ENCODE data around the gene VCPKMT. TPM values are rescaled to one million over a fixed set of nuclear protein-coding genes. Genes with fewer than 3 reads are reported as not detected.
A peak's percentile ranks its signal among the peaks of the same experiment; 100 is the strongest.

VCPKMT gene
- total RNA-seq, 1 donor from 2014 or later, result 5.3 TPM

DNA sequence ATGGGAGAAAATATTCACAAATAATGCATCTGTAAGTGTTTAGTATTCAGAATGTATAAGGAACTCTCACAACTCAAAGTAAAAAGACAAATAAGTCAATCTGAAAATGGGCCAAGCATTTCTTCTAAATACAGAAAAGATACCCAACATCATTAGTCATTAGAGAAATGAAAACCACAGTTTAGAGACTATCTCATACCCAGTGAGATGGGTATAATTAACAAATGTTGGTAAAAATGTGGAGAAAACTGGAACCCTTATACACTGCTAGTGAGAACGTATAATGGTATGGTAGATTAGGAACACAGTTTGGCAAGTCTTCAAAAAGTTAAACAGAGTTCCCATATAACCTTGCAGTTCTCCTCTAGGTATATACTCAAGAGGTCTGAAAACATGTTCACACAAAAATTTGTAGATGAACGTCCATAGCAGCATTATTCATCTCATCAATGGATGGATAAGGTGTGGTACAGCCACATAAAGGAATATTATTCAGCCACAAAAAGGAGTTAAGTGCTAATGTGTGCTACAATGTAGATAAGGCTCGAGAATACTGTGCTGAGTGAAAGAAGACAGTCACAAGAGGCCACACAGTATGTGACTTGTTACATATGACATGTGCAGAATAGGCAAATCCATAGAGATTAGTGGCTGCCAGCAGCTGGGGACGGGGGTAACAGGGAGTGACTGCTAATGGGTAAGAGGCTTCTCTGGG lies 5.9 kb downstream of the VCPKMT start:
- H3K27me3 ChIP-seq (ENCODE audit: control insufficient read depth, insufficient read depth, low read length), result no peaks in the 10 kb centered on the region
- FAIRE-seq, result no peak
- no peak overlapping the region for H3K4me3 ChIP-seq (ENCODE audit: low read depth, low read length)
- H3K36me3 ChIP-seq (ENCODE audit: control insufficient read depth, insufficient read depth, low read length), result peaks cover 9% of the 10 kb centered on the region
- no peak for DNase-seq (ENCODE audit: low read depth)
- TF ChIP-seq, protein P1, sequence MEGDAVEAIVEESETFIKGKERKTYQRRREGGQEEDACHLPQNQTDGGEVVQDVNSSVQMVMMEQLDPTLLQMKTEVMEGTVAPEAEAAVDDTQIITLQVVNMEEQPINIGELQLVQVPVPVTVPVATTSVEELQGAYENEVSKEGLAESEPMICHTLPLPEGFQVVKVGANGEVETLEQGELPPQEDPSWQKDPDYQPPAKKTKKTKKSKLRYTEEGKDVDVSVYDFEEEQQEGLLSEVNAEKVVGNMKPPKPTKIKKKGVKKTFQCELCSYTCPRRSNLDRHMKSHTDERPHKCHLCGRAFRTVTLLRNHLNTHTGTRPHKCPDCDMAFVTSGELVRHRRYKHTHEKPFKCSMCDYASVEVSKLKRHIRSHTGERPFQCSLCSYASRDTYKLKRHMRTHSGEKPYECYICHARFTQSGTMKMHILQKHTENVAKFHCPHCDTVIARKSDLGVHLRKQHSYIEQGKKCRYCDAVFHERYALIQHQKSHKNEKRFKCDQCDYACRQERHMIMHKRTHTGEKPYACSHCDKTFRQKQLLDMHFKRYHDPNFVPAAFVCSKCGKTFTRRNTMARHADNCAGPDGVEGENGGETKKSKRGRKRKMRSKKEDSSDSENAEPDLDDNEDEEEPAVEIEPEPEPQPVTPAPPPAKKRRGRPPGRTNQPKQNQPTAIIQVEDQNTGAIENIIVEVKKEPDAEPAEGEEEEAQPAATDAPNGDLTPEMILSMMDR (IDR thresholded peaks at IDR 0.05; ENCODE audit: insufficient read depth, low read length, severe bottlenecking), result no peak

DNA sequence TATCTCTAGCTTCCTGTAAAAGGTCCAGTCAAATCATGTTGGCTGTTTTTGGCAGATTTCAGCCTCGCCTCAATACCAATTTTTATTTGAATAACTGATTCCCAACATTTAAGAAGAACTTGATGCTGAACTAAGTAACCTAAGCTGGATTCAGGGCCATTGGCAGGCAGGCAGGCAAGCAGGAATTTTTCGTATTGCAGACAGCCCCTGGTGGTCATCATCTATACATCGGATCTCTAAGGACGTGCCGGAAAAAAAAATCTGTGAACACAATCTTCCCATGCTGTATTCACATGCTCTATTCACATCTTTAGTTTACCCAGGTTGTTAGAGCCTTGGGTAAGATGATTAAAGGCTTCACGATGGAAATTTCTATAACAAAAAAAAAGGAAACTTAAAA lies 7.0 kb downstream of the VCPKMT start:
- no peaks in the 10 kb centered on the region for H3K27me3 ChIP-seq (ENCODE audit: control insufficient read depth, insufficient read depth, low read length)
- no peak overlapping the region for H3K4me3 ChIP-seq (ENCODE audit: low read depth, low read length)
- TF ChIP-seq, protein P1 (IDR thresholded peaks at IDR 0.05; ENCODE audit: insufficient read depth, low read length, severe bottlenecking), result peak; percentile 21
- FAIRE-seq (no peak), DNase-seq (ENCODE audit: low read depth) (no peak)
- H3K36me3 ChIP-seq (ENCODE audit: control insufficient read depth, insufficient read depth, low read length), result peaks cover 6% of the 10 kb centered on the region

DNA sequence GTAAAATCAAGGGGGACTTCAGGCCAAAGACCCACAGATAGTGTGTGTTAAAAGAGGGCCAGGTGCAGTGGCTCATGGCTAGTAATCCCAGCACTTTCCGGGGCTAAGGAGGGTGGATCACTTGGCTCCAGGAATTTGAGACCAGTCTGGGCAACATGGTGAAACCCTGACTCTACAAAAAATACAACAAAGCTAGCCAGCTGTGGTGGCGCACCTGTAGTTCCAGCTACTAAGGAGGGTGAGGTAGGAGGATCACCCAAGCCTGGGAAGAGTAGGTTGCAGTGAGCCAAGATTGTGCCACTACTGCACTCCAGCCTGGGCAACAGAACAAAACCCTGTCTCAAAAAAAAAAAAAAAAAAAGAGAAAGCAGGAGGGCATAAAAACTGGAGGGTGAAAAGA lies 8.5 kb downstream of the VCPKMT start:
- Histone ChIP-seq H3K36me3 (ENCODE audit: control insufficient read depth, insufficient read depth, low read length) (peaks cover 6% of the 10 kb centered on the region), H3K4me3 (ENCODE audit: low read depth, low read length) (no peak overlapping the region), H3K27me3 (ENCODE audit: control insufficient read depth, insufficient read depth, low read length) (no peaks in the 10 kb centered on the region)
- DNase-seq (ENCODE audit: low read depth) (no peak), FAIRE-seq (no peak)
- TF ChIP-seq, protein P1 (IDR thresholded peaks at IDR 0.05; ENCODE audit: insufficient read depth, low read length, severe bottlenecking), result no peak

DNA sequence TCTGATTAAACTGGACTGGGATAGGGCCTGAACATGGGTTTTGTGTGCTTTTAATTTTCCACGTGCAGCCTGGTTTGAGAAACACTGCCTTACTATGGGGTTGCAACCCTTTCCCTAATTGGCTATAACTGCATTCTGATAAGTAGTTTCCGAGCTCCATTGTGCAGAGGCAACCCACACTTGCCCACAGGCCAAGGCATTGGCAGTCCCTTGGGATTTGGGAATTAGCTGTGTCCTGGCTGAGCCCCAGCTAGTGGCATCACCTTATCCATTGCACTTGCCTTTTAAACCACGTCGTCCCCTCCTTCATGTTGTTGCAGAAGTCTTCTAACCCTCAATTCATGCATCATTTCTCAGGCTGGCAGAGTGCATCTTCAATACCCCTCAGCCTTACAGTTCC lies 10.2 kb downstream of the VCPKMT start:
- FAIRE-seq (no peak), DNase-seq (ENCODE audit: low read depth) (no peak)
- TF ChIP-seq, protein P1 (IDR thresholded peaks at IDR 0.05; ENCODE audit: insufficient read depth, low read length, severe bottlenecking), result no peak
- H3K36me3 ChIP-seq (ENCODE audit: control insufficient read depth, insufficient read depth, low read length), result peaks cover 4% of the 10 kb centered on the region
- no peaks in the 10 kb centered on the region for H3K27me3 ChIP-seq (ENCODE audit: control insufficient read depth, insufficient read depth, low read length)
- H3K4me3 ChIP-seq (ENCODE audit: low read depth, low read length), result no peak overlapping the region

DNA sequence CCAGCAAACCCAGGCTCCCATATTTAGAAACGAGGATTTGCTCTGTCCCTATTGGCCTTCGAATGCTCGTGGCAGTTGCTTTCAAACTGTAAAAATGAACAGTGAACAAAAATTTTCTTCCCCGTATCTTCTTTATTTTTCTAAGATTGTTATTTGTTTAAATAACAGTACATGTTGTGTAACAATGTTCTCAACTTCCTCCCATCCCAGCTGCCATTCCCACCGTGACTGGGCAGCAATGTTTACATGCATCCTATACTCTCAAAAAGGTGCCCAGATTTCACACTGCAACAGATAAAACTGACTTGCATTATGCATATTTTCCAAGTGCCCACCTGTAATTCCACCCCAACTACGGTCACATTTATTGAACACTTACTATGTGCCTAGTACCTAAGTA lies 12.8 kb downstream of the VCPKMT start:
- TF ChIP-seq, protein P1 (IDR thresholded peaks at IDR 0.05; ENCODE audit: insufficient read depth, low read length, severe bottlenecking), result no peak
- no peak for FAIRE-seq
- no peak overlapping the region for H3K4me3 ChIP-seq (ENCODE audit: low read depth, low read length)
- DNase-seq (ENCODE audit: low read depth), result no peak
- no peaks in the 10 kb centered on the region for H3K36me3 ChIP-seq (ENCODE audit: control insufficient read depth, insufficient read depth, low read length)
- H3K27me3 ChIP-seq (ENCODE audit: control insufficient read depth, insufficient read depth, low read length), result no peaks in the 10 kb centered on the region

DNA sequence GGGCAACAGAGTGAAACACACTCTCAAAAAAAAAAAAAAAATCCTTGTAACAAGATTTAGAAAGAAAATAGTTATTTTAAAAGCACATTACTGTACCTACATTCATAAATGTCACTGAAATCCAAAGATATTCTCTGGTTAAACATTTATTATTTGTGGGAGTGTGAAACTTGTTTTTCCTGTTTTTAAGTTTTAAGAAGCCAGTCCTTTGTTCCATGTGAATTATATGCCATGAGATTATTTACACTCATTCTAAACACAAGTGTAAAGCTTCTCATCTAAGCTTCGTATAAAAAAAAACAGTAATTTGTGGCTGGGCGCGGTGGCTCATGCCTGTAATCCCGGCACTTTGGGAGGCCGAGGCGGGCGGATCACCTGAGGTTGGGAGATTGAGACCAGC lies 15.0 kb downstream of the VCPKMT start:
- no peaks in the 10 kb centered on the region for H3K36me3 ChIP-seq (ENCODE audit: control insufficient read depth, insufficient read depth, low read length)
- H3K27me3 ChIP-seq (ENCODE audit: control insufficient read depth, insufficient read depth, low read length), result no peaks in the 10 kb centered on the region
- H3K4me3 ChIP-seq (ENCODE audit: low read depth, low read length), result no peak overlapping the region
- DNase-seq (ENCODE audit: low read depth), result no peak
- FAIRE-seq, result no peak
- TF ChIP-seq, protein P1 (IDR thresholded peaks at IDR 0.05; ENCODE audit: insufficient read depth, low read length, severe bottlenecking), result no peak
